GM13977 (cell line): Measurements from ENCODE around the gene ADAM8.
"Not testable (repeated sequence)": the region's sequence is repeated elsewhere in the genome, so short reads cannot be mapped to it uniquely, and the experiment has no call there.

Experiments used
- DNase-seq: peaks from one replicate; pipeline ENCODE4 v3.0.0; 2012; ENCODE audit warnings: low spot score
- in situ Hi-C: fragments of 300-500 bp; cut with MboI; formaldehyde crosslinking; loops from one replicate; pipeline ENCODE4 v1.12.0; 2022; ENCODE audit warnings: low sequenced_read_pairs, low pct_unique_long_range_greater_than_20kb, mixed read lengths, inconsistent platforms; ENCODE audit not compliant: unreplicated experiment
- TF ChIP-seq, protein P1 (sequence below): IDR thresholded peaks from 2 replicates; pipeline ENCODE4 v1.5.1; 2012; ENCODE audit warnings: mild to moderate bottlenecking, control low read depth; ENCODE audit not compliant: insufficient read depth; ENCODE audit errors: extremely low read depth, missing control alignments

ADAM8 gene

DNA sequence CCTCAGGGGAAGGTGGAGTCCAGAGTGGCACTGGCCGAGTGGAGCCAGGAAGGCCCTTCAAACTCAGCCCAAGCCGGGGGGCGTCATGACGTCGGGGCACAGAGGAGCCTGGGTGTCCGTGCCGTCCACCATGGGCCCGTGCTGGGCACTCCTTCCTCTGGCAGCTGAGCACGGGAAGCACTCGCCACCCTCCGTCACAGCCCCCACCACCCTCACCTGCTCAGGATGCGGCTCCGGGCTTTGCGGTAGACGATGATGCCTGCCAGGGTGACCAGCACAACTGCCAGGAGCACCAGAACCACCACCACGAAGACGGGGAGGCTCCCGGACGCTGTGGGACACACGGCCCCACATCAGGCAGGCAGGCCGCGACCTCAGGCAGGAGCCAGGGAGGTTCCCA is 8.1 kb downstream of the ADAM8 start:
- in situ Hi-C loops, result no loop called here
- no peak for DNase-seq
- TF ChIP-seq, protein P1, sequence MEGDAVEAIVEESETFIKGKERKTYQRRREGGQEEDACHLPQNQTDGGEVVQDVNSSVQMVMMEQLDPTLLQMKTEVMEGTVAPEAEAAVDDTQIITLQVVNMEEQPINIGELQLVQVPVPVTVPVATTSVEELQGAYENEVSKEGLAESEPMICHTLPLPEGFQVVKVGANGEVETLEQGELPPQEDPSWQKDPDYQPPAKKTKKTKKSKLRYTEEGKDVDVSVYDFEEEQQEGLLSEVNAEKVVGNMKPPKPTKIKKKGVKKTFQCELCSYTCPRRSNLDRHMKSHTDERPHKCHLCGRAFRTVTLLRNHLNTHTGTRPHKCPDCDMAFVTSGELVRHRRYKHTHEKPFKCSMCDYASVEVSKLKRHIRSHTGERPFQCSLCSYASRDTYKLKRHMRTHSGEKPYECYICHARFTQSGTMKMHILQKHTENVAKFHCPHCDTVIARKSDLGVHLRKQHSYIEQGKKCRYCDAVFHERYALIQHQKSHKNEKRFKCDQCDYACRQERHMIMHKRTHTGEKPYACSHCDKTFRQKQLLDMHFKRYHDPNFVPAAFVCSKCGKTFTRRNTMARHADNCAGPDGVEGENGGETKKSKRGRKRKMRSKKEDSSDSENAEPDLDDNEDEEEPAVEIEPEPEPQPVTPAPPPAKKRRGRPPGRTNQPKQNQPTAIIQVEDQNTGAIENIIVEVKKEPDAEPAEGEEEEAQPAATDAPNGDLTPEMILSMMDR, result no peak

DNA sequence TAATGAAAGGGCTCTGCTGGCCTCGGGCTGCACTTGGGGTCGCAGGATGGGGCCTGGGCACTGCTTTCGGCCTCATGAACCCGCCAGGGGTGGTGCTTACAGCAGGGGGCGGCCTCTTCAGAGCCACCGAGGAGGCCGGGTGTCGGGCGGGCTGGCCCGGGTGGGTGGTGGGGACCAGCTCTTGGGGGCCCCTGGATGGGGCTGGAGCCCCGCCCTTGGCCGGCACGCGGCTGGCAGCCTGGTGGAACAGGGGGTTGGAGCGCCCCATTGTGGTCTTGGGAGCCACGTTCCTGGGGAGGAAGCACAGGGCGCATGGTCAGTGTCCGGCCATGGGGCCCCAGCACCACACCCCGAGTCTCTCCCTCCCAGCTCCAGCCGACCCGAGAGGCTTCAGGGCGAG is 8.8 kb downstream of the ADAM8 start:
- TF ChIP-seq, protein P1, result no peak
- in situ Hi-C loops, result no loop called here
- DNase-seq, result no peak

DNA sequence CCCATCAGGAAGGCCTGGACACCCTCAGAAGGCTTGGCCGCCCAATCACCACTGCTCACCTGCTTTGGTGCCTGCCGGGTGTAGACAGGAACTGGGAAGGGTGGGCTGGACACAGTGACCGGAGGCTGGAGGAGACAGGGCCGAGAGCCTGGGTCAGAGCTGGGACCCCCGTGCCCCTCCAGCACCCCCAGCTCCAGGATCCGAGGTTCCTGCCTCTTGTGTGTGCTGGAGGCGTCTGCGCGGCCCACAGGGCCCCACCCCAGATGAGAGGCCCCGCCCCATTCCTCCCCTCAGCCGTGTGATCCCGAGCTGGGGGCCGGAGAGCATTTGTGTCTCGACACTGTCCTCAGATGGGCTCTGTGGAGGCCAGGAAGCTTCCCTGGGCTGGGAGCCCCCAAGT is 9.4 kb downstream of the ADAM8 start:
- in situ Hi-C loops, result no loop called here
- TF ChIP-seq, protein P1, result no peak
- no peak for DNase-seq

DNA sequence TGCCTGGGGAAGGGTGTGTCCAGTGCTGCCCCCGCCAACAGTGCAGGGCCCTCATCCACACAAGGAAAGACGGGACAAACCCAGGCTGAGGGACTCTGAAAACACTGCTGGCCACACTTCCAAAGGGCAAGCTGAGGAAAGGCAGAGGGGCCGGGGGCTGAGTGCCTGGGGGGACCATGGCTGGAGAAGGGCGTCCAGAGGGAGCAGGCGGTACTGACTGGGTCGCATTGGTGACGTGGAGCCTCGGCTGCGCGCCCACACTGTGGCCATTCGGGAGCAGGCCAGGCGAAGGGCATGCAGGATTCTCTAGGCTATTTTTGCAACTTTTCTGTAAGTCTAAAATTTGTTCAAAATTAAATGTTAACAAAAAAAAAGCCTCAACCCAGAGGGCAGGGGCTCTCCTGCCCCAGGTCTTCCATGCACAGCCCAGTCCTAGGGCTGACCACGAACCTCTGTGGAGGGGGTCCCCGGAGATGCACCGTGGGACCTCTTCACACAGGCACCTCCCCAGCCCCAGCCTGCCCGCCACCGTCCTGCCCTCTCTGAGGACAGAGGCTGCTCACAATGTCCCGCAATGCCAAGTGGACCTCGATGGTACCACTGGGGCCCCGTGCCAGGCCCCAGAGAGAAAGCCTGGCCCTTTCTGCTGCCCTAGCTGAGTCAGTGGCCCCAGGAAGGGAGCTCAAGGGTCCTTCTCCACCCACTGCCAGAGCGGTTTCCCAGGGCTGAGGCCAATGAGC is 10.4 kb downstream of the ADAM8 start:
- in situ Hi-C loops, result no loop called here
- TF ChIP-seq, protein P1, result no peak
- DNase-seq, result no peak

DNA sequence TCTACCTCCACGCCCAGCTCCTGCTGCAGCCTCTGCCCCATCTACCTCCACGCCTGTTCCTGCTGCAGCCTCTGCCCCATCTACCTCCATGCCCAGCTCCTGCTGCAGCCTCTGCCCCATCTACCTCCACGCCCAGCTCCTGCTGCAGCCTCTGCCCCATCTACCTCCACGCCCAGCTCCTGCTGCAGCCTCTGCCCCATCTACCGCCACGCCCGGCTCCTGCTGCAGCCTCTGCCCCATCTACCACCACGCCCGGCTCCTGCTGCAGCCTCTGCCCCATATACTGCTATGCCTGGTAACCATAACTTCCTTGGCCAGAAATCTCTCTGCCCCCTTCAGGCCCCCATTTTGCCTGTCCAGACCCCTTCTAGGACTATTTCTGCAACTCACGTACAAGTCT is 11.6 kb downstream of the ADAM8 start:
- DNase-seq, in situ Hi-C loops: not testable (repeated sequence)

DNA sequence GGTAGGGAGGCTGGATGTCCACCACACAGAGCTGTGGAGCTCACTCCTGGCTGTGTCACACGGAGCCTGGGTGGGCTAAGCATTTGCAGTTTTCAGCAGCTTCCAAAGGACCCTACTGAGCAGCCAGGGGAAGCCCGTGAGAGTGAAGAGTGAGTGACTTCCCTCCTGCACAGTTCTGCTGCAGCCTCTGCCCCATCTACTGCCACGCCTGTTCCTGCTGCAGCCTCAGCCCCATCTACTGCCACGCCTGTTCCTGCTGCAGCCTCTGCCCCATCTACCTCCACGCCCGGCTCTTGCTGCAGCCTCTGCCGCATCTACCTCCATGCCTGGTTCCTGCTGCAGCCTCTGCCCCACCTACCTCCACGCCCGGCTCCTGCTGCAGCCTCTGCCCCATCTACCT is 12.2 kb downstream of the ADAM8 start:
- DNase-seq, result no peak
- in situ Hi-C loops, result no loop called here
- TF ChIP-seq, protein P1, result no peak

DNA sequence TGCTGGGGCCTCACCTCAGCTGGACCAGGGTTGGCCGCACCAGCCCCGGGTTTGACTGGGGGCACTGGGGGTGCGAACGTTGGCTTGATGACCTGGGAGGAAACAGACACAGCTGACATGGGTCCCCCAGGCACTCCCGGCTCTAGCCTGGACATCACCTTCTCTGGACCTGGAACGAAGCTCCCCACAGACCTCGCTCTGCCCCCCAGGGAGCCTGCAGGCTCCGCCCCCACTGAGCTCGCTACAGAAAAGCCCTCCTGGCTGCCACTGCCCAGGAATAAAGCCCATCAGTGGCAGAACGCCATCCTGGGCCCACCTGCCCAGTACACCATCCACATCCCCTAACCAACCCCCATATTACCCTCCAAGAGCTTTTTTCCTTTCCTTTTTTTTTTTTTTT is 13.0 kb downstream of the ADAM8 start:
- no peak for DNase-seq
- in situ Hi-C loops, result no loop called here
- TF ChIP-seq, protein P1, result no peak
